T-helper 2 cell (primary cell): ENCODE results near the gene SF3A2.
A peak's percentile ranks its signal among the peaks of the same experiment; 100 is the strongest.

Experiments used
- DNase-seq, 5 experiments: peaks; one replicate each; pipeline versions ENCODE4 v3.0.0 to v3.0.0-alpha.2; 2012 to 2022

SF3A2 gene

DNA sequence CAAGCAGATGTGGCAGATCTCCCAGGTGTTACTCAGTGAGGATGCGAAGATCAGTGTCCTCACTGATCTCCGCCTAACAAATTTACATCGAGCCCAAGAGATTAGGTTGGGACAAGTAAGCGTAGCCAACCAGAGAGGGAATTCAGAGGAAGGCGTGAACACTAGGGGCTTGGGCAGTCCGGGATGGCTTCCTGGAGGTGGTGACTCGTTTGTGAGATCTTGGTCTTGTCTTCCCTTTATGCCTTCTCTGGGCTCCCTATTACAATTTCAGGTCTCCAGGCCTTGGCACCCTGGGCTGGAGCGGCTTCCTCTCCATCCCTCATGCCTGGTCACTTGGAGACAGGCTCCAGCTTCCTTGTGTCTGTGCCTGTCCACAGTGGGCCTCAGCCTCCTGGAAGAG is 6.2 kb downstream of the SF3A2 start:
- DNase-seq, result no peak

DNA sequence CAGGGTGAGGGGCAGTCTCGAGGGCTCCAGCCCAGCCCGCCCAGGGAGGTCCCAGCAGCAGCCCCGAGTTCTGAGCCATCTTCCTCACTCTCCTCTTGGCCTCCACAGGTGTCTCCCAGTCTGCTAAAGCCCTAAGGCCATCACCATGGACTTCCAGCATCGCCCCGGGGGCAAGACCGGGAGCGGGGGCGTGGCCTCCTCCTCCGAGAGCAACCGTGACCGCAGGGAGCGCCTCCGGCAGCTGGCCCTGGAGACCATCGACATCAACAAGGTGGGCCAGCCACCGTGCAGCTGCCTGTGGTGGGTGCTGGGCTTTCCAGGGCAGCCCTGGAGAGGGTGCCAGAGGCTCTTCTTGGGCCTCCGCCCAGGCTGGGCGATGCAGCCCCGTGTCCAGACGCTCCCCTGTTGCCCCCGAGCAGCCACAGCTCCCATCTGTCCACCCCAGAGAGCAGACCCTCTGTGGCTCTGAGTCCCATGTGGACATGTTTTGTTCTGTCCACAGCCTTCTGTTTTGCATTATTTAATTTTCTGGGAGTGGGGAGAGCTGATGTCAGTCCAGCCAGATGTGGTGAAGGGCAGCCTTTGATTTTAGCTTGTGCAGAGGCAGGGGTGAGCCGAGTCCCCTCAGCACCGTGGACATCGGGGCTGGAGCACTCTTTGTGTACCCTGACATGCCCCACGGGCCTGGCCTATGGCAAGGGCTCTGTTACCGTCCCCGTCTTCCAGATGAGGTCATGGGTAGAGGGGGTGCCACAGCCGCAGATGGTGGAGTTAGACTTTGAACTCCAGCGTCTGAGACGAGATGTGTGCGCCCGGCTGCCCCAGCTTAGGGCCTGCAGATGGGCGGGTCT is 6.9 kb downstream of the SF3A2 start:
- DNase-seq, result no peak

DNA sequence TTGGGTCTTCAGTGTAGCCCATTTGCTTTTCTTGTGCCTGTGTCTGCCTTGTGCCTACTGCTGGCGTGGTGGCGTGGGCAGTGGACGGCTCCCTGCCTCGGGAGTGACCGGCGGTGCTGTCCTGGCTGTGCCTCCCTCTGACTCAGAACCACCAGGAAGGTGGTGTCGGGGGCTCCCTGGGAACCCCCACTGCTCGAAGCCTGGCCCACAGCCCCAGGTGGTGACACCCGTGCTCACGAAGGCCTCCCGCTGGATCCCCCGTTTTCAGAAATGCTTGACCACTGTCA is 7.4 kb downstream of the SF3A2 start:
- DNase-seq, result no peak

DNA sequence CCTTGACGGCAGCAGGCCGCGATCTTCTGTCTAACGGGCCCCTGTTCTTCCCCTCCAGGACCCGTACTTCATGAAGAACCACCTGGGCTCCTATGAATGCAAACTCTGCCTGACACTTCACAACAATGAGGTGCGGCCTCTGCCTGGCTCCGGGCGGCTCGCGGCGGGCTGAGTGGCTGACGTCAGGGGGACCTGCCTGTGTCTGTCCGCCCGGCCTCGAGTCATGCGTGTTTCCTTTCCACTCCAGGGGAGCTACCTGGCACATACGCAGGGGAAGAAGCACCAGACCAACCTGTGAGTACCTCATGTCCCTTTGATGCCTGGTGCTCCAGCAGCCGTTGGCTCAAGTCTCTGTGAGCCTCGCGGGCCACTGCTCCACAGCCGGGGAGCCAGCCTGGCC is 7.9 kb downstream of the SF3A2 start:
- no peak for DNase-seq

DNA sequence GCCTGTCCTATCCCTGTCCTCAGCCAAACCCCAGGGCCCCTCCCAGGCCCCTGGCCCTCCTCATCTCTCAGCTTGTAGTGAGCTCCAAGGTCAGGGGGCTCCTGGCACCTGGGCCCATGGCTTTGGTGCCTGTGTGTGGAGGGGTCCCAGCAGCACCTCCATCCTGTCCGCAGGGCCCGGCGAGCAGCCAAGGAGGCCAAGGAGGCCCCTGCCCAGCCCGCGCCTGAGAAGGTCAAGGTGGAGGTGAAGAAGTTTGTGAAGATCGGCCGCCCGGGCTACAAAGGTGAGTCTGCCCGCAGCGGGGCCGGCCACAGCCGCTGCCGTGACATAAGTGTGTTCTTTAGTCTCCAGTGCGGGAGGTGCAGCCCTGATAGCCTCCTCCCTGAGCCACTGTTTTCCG is 8.6 kb downstream of the SF3A2 start:
- DNase-seq, result no peak

DNA sequence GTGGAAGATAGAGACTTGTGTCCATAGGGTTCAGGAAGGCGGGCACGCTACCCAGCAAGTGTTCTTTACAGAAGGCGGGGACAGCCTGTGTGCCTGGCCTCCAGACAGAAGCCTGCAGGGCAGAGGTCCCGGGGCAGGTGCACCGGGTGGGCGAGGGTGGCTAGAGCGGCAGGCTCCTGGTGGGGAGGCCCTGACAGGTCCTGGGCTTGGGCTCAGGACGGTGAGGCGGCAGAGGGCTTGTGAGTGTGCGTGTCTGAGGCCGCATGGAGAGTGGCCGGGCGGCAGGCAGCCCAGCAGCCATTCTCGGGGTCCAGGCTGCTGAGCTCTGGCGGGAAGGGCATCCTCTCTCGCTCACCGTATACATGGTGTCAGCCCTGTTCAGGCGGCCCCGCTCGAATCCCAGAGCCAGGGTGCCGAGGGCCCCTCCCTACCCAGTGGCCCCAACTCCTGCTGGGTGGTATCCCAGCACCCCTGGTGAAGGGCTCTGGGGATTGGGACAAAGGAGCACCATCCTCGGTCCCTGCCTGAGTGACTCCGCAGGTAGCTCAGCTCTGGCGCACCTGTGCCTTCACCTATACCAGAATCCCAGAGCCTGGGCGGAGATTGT is 9.5 kb downstream of the SF3A2 start:
- no peak for DNase-seq

DNA sequence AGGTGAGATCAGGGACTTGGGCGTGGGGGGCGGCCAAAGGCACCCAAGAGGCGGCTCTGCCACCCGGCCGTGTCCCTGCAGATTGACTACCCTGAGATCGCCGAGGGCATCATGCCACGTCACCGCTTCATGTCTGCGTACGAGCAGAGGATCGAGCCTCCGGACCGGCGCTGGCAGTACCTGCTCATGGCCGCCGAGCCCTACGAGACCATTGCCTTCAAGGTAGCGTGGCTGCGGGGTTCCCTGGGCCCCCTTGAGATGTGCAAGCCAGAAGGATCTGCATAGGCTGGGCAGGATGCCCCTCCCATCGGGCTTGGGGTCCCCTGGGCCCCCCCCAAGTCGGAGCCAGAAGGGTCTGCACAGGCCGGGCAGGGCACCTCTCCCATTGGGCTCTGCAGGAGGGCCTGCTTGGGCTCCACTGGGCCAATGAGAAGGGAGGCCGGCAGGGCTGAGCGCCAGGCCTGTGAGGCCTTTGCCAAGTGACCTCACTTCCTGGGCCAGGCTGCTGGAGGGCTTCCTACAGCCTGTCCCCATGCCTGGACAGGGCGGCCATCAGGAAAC is 10.3 kb downstream of the SF3A2 start:
- DNase-seq, result no peak

DNA sequence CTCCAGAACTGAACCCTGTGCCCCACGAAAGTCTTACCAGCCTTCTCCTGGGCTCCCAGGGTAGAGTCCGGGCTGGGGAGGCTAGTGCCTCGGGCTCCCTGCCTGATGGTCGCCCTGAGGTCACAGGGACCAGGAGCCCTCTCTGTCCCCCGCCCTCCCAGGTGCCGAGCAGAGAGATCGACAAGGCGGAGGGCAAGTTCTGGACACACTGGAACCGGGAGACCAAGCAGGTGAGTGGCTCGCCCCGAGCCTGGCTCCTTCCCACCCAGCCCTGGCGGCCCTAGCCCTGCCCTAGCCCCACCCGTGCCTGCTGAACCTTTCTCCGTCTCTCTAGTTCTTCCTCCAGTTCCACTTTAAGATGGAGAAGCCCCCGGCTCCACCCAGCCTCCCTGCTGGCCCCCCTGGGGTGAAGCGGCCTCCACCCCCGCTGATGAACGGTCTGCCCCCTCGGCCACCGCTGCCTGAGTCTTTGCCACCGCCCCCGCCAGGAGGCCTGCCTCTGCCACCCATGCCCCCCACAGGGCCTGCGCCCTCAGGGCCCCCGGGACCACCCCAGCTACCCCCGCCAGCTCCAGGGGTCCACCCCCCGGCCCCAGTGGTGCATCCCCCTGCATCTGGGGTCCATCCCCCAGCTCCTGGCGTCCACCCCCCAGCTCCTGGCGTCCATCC is 10.9 kb downstream of the SF3A2 start:
- DNase-seq, result no peak

DNA sequence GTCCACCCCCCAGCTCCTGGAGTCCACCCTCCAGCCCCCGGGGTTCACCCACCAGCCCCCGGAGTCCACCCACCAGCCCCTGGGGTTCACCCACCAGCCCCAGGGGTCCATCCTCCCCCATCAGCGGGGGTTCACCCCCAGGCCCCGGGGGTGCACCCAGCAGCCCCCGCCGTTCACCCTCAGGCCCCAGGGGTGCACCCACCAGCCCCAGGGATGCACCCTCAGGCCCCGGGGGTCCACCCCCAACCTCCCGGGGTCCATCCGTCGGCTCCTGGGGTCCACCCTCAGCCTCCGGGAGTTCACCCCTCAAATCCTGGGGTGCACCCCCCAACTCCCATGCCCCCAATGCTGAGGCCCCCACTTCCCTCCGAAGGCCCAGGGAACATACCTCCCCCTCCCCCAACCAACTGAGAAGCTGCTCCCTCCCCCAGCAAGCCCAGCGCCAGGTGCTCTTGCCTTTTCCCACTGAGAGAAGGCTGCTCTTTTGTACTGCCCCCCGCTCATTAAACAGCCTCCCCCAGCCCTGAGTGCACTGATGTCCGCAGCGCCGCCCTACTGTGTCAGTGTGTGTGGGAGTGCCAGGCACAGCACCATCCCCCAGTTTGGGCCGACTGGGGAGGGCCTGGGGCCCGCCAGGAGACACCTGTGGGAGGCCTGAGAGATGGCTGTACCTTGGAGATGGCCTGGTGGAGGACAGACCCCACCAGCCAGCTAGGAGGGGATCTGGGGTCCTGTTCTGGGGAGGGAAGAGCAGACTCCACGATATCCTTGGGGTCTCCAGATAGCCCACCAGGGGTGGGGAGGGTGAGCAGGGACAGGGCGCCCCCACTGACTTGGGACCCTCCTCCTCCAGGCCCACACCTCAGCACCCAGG is 11.7 kb downstream of the SF3A2 start:
- no peak for DNase-seq

DNA sequence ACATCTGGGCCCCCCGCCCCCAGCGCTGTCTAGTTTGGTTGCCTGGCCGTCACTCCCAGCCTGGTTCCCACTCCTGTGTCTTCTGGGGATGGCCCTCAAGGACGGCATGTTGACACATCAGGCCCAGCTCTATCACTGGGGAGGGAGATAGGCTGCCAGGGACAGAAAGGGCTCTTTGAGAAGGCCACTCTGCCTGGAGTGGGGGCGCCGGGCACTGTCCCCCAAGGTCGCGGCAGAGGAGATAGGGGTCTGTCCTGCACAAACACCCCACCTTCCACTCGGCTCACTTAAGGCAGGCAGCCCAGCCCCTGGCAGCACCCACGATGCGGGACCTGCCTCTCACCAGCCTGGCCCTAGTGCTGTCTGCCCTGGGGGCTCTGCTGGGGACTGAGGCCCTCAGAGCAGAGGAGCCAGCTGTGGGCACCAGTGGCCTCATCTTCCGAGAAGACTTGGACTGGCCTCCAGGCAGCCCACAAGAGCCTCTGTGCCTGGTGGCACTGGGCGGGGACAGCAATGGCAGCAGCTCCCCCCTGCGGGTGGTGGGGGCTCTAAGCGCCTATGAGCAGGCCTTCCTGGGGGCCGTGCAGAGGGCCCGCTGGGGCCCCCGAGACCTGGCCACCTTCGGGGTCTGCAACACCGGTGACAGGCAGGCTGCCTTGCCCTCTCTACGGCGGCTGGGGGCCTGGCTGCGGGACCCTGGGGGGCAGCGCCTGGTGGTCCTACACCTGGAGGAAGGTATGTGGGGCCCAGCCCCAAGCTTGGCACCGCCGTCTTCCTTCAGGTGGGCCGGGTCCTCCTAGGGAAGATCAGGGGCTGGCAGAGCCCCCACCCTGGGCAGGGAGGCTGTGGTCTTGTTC is 12.6 kb downstream of the SF3A2 start, which contains the start of gene AMH:
TSS of gene AMH (plus strand) at position 314 of the 857 bp plus-strand sequence. CDS start at position 324, 10 bp downstream.
- DNase-seq, result no peak

DNA sequence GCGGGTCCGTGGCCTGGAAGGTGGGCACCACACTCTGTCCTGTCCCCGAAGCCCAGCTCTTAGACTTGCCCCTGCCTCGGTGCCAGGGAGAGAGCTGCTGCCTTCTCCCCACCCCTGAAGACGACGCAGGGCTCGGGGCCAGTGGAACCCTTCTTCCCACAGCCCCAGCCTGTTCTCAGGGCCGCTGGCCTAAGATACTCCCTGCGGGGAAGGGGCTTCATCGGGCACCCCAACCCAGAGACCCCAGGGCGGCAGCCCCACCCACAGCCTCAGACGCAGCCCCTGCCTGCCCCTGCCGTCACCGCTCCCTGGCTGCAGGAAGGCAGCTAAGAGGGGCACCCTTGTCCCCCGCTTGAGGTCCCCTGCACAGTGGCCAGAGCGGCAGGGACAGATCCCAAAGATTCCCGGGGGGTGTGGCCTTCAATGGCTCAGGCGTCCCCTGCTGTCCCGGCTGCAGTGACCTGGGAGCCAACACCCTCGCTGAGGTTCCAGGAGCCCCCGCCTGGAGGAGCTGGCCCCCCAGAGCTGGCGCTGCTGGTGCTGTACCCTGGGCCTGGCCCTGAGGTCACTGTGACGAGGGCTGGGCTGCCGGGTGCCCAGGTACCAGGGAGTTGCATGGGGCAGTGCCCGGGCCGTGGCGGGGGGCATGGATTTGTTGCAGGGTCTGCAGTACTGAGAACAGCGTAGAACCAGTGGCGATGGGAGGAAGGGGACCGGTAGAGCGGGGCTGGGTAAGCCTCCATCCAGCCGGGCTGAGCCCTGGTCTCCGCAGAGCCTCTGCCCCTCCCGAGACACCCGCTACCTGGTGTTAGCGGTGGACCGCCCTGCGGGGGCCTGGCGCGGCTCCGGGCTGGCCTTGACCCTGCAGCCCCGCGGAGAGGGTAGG is 13.5 kb downstream of the SF3A2 start:
- no peak for DNase-seq

DNA sequence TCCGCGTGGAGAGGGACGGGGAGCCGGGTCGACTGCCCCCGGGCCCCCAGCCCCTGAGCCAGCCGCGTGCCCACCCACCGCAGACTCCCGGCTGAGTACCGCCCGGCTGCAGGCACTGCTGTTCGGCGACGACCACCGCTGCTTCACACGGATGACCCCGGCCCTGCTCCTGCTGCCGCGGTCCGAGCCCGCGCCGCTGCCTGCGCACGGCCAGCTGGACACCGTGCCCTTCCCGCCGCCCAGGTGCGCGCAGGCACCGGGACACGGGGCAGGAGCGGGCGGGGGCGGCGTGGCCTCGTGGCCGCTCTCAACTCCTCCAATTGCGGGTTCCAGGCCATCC is 14.1 kb downstream of the SF3A2 start:
- no peak for DNase-seq

DNA sequence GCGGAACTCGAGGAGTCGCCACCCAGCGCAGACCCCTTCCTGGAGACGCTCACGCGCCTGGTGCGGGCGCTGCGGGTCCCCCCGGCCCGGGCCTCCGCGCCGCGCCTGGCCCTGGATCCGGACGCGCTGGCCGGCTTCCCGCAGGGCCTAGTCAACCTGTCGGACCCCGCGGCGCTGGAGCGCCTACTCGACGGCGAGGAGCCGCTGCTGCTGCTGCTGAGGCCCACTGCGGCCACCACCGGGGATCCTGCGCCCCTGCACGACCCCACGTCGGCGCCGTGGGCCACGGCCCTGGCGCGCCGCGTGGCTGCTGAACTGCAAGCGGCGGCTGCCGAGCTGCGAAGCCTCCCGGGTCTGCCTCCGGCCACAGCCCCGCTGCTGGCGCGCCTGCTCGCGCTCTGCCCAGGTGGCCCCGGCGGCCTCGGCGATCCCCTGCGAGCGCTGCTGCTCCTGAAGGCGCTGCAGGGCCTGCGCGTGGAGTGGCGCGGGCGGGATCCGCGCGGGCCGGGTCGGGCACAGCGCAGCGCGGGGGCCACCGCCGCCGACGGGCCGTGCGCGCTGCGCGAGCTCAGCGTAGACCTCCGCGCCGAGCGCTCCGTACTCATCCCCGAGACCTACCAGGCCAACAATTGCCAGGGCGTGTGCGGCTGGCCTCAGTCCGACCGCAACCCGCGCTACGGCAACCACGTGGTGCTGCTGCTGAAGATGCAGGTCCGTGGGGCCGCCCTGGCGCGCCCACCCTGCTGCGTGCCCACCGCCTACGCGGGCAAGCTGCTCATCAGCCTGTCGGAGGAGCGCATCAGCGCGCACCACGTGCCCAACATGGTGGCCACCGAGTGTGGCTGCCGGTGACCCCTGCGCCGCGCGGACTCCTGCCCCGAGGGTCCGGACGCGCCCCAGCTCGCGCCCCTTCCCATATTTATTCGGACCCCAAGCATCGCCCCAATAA is 14.8 kb downstream of the SF3A2 start:
- DNase-seq, result no peak

DNA sequence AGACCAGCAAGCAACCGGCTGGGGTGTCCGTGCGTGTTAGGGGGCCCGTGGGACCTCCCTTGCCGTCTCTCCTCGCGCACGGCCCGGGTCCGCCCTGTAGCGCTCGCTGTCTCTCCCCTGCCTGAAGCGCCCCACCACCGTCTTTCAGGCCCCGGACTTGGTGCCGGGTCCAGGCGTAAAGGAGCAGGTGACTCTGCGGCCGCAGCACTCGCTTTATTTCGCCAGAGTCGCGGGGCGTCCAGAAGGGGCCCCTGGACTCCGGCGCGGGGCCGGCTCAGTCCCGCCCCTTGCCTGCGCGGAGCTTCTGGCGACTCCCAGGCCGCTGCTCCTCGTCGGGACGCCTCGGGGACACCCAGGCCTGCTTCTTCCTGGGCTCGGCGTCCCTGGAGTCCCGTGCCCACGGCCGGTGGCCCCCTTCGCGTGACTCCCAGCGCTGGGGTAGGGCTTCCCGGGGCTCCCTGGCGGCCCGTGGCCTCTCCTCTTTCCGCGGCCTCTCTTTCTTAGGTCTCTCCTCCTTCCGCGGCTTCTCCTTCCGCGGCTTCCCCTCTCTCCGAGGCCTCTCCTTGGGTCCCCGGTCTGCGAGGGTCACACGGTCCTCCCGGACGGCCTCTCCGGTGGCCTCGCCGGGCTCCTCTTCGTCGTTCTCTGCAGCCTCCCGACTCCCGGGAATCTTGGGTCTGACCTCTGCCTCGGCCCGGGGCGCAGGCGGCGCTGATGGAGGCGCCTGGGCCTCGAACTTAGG is 15.6 kb downstream of the SF3A2 start:
- DNase-seq, result no peak

DNA sequence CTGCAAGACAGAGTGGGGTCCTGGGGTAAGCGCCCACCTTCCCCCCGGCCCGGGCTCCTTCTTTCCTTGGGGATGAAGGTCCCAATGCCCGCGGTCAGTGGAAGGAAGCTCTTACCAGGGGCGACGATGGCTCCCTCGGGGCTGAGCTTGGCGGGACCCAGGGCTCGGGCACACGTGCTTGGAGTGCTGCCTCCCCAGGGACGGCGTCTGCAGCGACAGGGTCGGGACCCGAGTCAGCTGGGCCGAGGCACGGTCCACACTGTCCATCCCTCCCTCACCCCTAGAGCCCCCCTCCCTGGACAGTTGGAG is 16.1 kb downstream of the SF3A2 start:
- no peak for DNase-seq

DNA sequence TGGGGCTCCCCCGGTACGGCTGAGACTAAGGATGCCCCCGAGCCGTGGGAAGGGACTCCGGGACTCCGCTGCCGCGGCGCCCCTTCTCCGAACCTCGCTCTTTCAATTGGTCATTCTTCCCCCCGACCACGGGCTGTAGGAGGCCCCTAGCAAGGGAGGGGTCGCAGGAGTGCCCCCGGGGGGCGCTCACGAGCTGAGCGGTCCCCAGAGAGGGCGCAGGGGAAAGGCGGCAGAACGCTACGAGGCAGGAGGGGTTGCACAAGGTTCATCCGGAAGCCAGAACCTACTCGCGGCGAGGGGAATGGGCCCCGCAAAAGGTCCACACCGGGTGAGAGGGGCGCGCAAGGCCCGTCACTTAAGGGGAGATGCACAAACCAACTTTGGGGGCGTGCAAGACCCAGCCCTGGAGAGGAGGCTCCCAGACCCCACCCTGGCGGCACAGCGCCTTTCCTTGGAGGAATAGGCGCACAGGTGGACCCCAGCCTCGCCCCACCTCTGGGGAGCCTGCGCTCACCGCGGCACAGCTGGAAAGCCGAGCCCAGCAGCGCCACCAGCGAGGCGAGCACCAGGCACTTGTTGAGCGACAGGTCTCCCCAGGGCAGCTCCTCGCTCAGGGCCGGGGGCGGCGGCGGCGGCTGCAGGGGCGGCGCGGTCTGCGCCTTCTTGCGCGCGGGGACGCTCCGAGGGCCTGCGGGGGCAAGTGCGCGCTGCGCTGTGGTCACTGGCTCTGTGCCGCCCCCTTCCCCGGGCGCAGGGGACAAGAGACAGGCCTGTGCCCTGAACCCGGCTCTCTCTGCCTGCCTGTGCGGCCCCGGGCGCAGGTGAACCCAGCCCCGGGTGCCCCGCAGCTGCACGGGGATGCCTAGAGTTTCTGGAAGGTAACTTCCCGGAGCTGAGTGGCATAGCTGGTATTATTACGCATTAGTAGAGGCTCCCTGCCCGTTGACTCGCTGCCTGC is 16.8 kb downstream of the SF3A2 start:
- peak in 3 of 5 experiments; percentile 22 to 54 (median 46) for DNase-seq

DNA sequence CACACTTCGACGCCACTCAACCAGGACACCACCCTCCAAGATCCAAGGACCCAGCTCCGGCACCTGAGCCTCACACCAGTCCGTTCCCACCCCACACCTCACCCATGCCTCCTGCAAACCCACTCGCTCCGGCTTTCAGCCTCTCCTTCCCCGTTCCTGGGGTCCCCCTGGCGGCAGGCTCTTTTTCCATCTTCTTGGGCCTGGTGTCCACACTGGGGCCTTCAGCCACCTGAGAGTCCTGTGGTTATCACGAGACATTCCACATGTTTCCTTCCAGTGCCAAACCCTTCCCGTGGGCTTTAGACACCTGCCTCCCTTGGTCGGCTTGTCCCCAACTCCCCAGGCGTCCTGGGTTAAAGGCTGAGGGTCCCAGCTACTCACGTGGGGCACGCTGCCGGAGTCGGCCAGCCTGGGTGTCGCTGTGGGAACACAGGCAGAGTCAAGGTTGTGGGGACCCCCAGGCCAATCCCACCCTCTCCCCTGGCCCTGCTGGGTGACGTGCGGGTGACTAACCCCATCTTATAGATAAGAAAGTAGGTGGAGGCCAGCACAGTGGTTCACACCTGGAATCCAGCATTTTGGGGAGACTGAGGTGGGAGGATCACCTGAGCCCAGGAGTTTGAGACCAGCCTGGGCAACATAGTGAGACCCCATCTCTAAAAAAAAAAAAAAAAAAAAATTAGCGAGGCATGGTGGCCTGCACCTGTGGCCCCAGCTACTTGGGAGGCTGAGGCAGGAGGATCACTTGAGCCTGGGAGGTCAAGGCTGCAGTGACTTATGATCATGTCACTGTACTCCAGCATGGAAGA is 17.6 kb downstream of the SF3A2 start:
- DNase-seq, result no peak
